Subcutaneous adipose tissue (tissue), 4 donors: ENCODE data around the gene TCEAL8. TPM values are rescaled to one million over a fixed set of nuclear protein-coding genes. Genes with fewer than 3 reads are reported as not detected.

Experiments
- total RNA-seq, 4 donors: library from RNA; depleted of rRNA; stranded (reverse); fragments of >200 nt; gene quantifications; one replicate each; pipeline ENCODE4 v1.1.0, GENCODE V29; 2016
- TF ChIP-seq, protein P1 (sequence below): fragments of 450-650 bp; IDR thresholded peaks from one replicate; pipeline ENCODE4 v1.5.1; 2016; ENCODE audit warnings: low read depth, mild to moderate bottlenecking, control low read depth, antibody characterized with exemption, moderate library complexity

Gene TCEAL8
- total RNA-seq, 4 donors from 2014 or later = 44.8 to 72.1 (median 57.8) TPM

DNA sequence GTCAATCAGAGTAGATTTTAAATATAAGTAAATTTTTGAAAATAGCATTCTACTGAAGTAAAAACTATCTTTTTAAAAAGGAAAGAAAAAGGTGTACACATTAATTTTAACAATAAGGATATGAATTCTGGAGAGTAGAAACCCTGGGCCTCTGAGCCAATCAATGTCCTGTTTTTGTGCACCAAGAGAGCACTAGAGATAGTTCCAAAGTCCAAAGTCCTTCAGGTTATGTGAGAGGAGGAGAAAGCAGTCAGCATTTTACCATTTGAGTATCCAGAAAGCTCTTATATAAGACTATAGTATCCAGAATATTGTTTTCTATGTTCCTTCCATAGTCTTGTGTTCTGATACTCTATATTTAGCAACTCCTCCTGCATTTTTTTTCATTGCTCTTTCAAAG is 3.3 kb upstream of the TCEAL8 start:
- TF ChIP-seq, protein P1, sequence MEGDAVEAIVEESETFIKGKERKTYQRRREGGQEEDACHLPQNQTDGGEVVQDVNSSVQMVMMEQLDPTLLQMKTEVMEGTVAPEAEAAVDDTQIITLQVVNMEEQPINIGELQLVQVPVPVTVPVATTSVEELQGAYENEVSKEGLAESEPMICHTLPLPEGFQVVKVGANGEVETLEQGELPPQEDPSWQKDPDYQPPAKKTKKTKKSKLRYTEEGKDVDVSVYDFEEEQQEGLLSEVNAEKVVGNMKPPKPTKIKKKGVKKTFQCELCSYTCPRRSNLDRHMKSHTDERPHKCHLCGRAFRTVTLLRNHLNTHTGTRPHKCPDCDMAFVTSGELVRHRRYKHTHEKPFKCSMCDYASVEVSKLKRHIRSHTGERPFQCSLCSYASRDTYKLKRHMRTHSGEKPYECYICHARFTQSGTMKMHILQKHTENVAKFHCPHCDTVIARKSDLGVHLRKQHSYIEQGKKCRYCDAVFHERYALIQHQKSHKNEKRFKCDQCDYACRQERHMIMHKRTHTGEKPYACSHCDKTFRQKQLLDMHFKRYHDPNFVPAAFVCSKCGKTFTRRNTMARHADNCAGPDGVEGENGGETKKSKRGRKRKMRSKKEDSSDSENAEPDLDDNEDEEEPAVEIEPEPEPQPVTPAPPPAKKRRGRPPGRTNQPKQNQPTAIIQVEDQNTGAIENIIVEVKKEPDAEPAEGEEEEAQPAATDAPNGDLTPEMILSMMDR = no peak

DNA sequence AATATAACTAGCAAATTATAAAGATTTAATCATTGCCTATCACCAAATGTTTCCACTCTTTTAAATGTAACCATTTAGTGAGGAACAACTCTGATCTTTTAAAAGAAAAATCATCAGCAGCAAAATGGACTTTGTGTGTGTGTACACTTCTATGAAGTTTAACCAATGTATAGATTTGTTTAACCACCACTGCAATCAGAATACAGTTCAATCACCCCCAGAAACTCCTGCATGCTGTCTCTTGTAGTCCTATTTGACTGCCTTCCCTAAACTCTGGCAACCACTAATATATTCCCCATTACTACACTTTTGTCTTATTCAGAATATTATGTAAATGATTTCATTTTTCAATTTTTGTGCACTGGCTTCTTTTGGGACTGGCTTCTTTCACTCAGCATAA is 1.7 kb upstream of the TCEAL8 start:
- TF ChIP-seq, protein P1 = no peak

DNA sequence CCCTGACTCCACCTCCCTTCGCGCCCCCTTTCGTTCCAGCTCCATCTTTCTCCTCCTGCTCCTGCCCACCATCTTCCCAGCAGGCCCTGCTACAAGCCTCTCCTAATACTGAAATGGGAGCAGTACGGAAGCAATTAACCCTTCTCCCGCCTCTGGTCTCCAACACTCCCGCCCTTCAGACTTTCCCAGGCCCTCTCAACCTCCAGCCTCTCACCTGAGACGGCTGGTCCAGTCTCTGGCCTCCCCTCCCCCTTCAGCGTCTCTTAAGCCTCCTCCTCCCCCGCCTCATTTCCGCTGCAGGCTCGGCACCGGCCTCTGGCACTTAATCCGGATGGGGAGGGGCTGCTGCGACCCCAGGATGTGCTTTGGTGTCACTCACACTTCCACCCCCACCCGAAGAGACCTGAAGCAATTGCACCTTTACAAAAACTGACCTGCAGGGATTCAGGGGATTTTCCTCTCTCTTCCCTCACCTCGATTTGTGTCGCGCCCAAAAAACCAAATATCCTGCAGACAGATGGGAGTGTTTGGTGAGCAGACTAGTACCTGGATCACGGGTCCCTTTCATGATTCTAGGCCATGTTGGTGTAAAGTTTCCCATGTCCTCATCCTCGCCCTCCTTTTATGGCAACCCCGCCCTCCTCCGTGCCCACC is 657 bp downstream of the TCEAL8 start:
- TF ChIP-seq, protein P1 = no peak

DNA sequence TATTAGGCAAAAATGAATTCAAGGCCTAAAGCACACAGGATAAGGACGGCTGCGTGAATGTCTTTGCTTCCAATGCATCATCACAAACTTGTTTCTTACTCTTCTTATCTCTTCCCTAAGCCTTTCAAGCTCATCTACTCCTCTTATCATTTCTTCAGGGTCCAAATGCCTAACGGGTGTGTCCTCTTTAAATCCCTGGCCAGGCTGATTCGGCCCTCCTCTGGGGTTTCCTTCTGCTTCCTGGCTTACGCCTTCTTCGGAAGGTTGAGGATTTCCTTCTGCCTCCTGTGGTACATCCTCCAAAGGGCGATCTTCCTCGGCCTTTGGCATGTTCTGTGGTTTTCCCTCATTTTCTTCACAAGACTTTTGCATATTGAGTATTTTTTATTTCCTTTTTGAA is 1.3 kb downstream of the TCEAL8 start:
- TF ChIP-seq, protein P1 = no peak

GRCh38 chrX:103250977-103251376 is 4.0 kb downstream of the TCEAL8 start:
- TF ChIP-seq, protein P1 = no peak

- TF ChIP-seq, protein P1 = no peak
These were observed 5.2 kb downstream of the TCEAL8 start for GRCh38 chrX:103249805-103250204.

DNA sequence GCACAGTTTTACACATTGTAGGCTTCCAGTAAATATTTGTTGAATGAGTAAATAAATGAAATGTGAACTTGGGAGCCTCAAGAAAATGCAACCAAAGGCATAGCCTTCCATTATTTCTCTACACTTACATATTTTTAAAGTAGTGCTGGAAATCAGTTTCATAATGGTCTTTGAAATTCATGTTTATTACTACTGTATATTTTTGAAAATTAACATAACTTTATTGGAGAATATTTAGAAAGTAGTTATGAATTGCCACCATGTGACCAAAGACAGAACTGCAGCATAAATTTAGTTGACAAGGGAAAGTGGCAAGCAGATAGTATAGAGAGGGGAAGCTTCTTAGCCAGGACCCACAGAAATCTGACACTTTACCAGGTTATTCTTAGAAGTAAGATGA is 6.4 kb downstream of the TCEAL8 start:
- TF ChIP-seq, protein P1 = no peak
